Neuronal stem cell (in vitro differentiated cells): Measurements from ENCODE around the gene MROH7.
"Not testable (repeated sequence)": the region's sequence is repeated elsewhere in the genome, so short reads cannot be mapped to it uniquely, and the experiment has no call there.

ENCODE experiments used
- DNase-seq: peaks from one replicate; pipeline ENCODE4 v3.0.0-alpha.2; 2013; ENCODE audit warnings: low spot score
- H2AFZ ChIP-seq: one replicate; pipeline ENCODE4 v1.6.1; 2013; ENCODE audit warnings: mild to moderate bottlenecking, low read length, inconsistent platforms
- H2AK5ac ChIP-seq: 2 replicates; pipeline ENCODE4 v1.6.1; 2013; ENCODE audit warnings: low read depth, mild to moderate bottlenecking, inconsistent platforms, low read length, moderate library complexity, mixed read lengths
- H2BK120ac ChIP-seq: 2 replicates; pipeline ENCODE4 v1.6.1; 2013; ENCODE audit warnings: low read depth, mild to moderate bottlenecking, inconsistent platforms, low read length, moderate library complexity, mixed read lengths
- H2BK12ac ChIP-seq: one replicate; pipeline ENCODE4 v1.6.1; 2013; ENCODE audit warnings: low read length, inconsistent platforms
- H2BK15ac ChIP-seq: 2 replicates; pipeline ENCODE4 v1.6.1; 2013; ENCODE audit warnings: mild to moderate bottlenecking, low read length, inconsistent platforms, mixed read lengths
- H2BK5ac ChIP-seq: one replicate; pipeline ENCODE4 v1.6.1; 2013; ENCODE audit warnings: inconsistent platforms, mild to moderate bottlenecking, low read length, moderate library complexity
- H3K14ac ChIP-seq: one replicate; pipeline ENCODE4 v1.6.1; 2013; ENCODE audit warnings: low read length, inconsistent platforms
- H3K18ac ChIP-seq: 2 replicates; pipeline ENCODE4 v1.6.1; 2013; ENCODE audit warnings: low read length, inconsistent platforms
- H3K23ac ChIP-seq: 2 replicates; pipeline ENCODE4 v1.6.1; 2013; ENCODE audit warnings: low read depth, mild to moderate bottlenecking, mixed read lengths, low read length, inconsistent platforms; ENCODE audit not compliant: poor library complexity
- H3K27ac ChIP-seq: replicated peaks from 3 replicates; pipeline ENCODE4 v1.5.1; 2013; ENCODE audit warnings: low read length, inconsistent platforms
- H3K27me3 ChIP-seq, 3 experiments: 2 replicates each; pipeline ENCODE4 v1.6.1; 2013; ENCODE audit warnings: low read length in 3 of 3, mild to moderate bottlenecking in 2 of 3, inconsistent platforms in 1 of 3, low read depth in 1 of 3, mixed read lengths in 1 of 3, moderate library complexity in 1 of 3; ENCODE audit not compliant: control insufficient read depth in 3 of 3, insufficient read depth in 3 of 3
- H3K36me3 ChIP-seq, 2 donors: replicated peaks in 1 of 2; 2 replicates each; pipeline ENCODE4 v1.6.1; 2013; ENCODE audit warnings: low read length in 2 of 2; ENCODE audit not compliant: control insufficient read depth in 2 of 2, insufficient read depth in 2 of 2
- H3K4ac ChIP-seq: 2 replicates; pipeline ENCODE4 v1.6.1; 2013; ENCODE audit warnings: inconsistent platforms, mild to moderate bottlenecking, low read length, moderate library complexity
- H3K4me1 ChIP-seq, 2 donors: 1 replicate in 1 of 2; 2 replicates in 1 of 2; pipeline ENCODE4 v1.6.1; 2013; ENCODE audit warnings: low read length in 2 of 2, low read depth in 1 of 2; ENCODE audit not compliant: control insufficient read depth in 2 of 2, insufficient read depth in 1 of 2
- H3K4me2 ChIP-seq: one replicate; pipeline ENCODE4 v1.6.1; 2013; ENCODE audit warnings: mild to moderate bottlenecking, low read length, inconsistent platforms; ENCODE audit not compliant: insufficient read depth, poor library complexity, severe bottlenecking
- H3K4me3 ChIP-seq, 2 donors: 2 replicates each; pipeline ENCODE4 v1.5.1; 2013; ENCODE audit warnings: low read length in 2 of 2, mild to moderate bottlenecking in 2 of 2, inconsistent platforms in 1 of 2, moderate library complexity in 1 of 2
- H3K79me1 ChIP-seq: one replicate; pipeline ENCODE4 v1.6.1; 2013; ENCODE audit warnings: low read depth, mild to moderate bottlenecking, inconsistent platforms, low read length, moderate library complexity
- H3K9ac ChIP-seq: one replicate; pipeline ENCODE4 v1.6.1; 2013; ENCODE audit warnings: mild to moderate bottlenecking, low read depth, low read length, inconsistent platforms; ENCODE audit not compliant: poor library complexity
- H3K9me3 ChIP-seq, 2 donors: replicated peaks in 1 of 2; 2 replicates each; pipeline versions ENCODE3 to v1.6.1; 2013; ENCODE audit warnings: low read length in 2 of 2, mild to moderate bottlenecking in 2 of 2, inconsistent platforms in 1 of 2, low read depth in 1 of 2, mixed read lengths in 1 of 2, moderate library complexity in 1 of 2; ENCODE audit not compliant: control insufficient read depth in 2 of 2, insufficient read depth in 1 of 2
- H4K8ac ChIP-seq: one replicate; pipeline ENCODE4 v1.6.1; 2013; ENCODE audit warnings: low read depth, mild to moderate bottlenecking, inconsistent platforms, low read length, moderate library complexity
- H4K91ac ChIP-seq: one replicate; pipeline ENCODE4 v1.6.1; 2013; ENCODE audit warnings: low read length, low read depth, mild to moderate bottlenecking, inconsistent platforms; ENCODE audit not compliant: poor library complexity
- WGBS, 2 donors: extraction: QIAGEN DNeasy Blood & Tissue Kit; methylation state at CpG; one replicate each; pipeline ENCODE4 v1.1.7; 2013; ENCODE audit warnings: missing lambda C conversion rate in 2 of 2, mixed read lengths in 1 of 2; ENCODE audit not compliant: insufficient read length in 2 of 2, insufficient replicate concordance in 1 of 2; ENCODE audit errors: extremely low coverage in 2 of 2; 5-methylcytosine and 5-hydroxymethylcytosine counted together

The MROH7 gene

DNA sequence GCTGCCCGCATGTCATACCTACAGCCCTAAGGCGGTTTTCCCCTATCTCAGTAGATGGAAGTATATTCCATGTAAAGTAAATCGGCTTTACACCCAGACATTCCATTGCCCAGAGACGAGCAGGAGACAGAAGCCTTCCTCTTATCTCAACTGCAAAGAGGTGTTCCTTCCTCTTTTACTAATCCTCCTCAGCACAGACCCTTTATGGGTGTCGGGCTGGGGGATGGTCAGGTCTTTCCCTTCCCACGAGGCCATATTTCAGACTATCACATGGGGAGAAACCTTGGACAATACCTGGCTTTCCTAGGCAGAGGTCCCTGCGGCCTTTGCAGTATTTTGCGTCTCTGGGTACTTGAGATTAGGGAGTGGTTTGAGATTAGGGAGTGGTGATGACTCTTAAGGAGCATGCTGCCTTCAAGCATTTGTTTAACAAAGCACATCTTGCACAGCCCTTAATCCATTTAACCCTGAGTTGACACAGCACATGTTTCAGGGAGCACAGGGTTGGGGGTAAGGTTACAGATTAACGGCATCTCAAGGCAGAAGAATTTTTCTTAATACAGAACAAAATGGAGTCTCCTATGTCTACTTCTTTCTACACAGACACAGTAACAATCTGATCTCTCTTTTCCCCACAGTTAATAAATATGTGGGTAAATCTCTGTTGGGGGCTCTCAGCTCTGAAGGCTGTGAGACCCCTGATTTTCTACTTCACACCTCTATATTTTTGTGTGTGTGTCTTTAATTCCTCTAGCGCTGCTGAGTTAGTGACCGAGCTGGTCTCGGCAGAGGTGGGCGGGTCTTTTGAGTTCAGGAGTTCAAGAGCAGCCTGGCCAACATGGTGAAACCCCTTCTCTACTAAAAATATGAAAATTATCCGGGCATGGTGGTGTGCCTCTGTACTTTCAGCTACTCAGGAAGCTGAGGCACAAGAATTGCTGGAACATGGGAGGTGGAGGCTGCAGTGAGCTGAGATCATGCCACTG lies 4.8 kb upstream of the MROH7 start:
- not testable (repeated sequence) for H3K4me2 ChIP-seq, H2BK15ac ChIP-seq, H2BK12ac ChIP-seq, H3K4me3 ChIP-seq, H3K79me1 ChIP-seq, H3K9ac ChIP-seq, H4K91ac ChIP-seq, H3K4me1 ChIP-seq, H2BK120ac ChIP-seq, H3K18ac ChIP-seq, H3K9me3 ChIP-seq, H3K27ac ChIP-seq, H3K23ac ChIP-seq, DNase-seq, H4K8ac ChIP-seq, H2BK5ac ChIP-seq, H3K4ac ChIP-seq, H2AFZ ChIP-seq, H3K14ac ChIP-seq, H3K36me3 ChIP-seq, H2AK5ac ChIP-seq
- peaks cover 0 to 12% (median 0%) of the 10 kb centered on the region in 3 experiments for H3K27me3 ChIP-seq
- no CpG with 5 or more reads among the region's 14 CpGs for WGBS, 2 donors

DNA sequence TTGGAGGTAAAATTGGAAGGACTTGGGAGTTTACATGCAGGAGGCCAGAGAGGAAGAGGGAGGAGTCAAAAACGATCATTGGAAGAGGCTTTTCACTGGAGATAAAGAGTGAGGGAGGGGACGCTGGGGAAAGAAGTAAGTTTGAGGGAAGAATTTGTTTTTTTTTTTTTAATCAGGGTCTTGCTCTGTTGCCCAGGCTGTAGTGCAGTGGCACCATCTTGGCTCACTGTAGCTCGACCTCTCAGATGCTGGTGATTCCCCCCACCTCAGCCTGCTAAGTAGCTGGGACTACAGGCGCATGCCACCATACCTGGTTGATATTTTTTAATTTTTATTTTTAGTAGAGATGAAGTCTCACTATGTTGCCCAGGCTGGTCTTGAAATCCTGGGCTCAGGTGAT lies 1.2 kb upstream of the MROH7 start:
- Histone ChIP-seq H3K4me3 (no peak overlapping the region), H3K27me3 (peaks cover 0 to 8% (median 0%) of the 10 kb centered on the region in 3 experiments), H3K23ac (no peak overlapping the region), H2BK120ac (no peak overlapping the region), H3K18ac (no peak overlapping the region), H4K91ac (peak overlapping the region; percentile 72), H3K4me2 (no peak overlapping the region), H4K8ac (no peak overlapping the region), H3K14ac (no peak overlapping the region), H3K4me1 (no peaks in the 10 kb centered on the region), H2AK5ac (no peak overlapping the region), H2BK5ac (no peak overlapping the region), H2BK15ac (no peak overlapping the region), H3K27ac (no peak overlapping the region), H3K4ac (no peak overlapping the region), H3K79me1 (no peaks in the 10 kb centered on the region), H3K36me3 (no peaks in the 10 kb centered on the region), H2BK12ac (no peak overlapping the region), H2AFZ (no peak overlapping the region), H3K9ac (no peak overlapping the region), H3K9me3 (peaks cover 2 to 3% of the 10 kb centered on the region in 2 donors)
- WGBS, 2 donors: no CpG with 5 or more reads among the region's 4 CpGs
- no peak for DNase-seq

DNA sequence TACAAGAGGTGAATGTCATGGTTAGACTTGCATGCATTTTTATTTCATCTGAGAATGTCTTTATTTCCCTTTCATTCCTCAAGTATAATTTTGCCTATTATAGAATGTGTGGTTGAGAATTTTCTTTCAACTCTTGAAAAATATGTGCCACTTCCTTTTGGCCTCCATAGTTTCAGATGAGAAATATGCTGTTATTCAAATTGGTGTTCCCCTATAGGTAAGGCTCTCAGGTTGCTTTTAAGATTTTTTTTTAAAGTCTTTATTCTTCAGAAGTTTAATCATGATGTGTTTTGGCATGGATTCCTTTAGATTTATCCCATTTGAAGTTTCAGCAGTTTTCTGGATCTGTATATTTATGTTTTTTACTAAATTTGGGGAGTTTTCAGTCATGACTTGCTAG lies 2.1 kb downstream of the MROH7 start:
- Histone ChIP-seq H3K9ac (no peak overlapping the region), H3K4me3 (no peak overlapping the region)

DNA sequence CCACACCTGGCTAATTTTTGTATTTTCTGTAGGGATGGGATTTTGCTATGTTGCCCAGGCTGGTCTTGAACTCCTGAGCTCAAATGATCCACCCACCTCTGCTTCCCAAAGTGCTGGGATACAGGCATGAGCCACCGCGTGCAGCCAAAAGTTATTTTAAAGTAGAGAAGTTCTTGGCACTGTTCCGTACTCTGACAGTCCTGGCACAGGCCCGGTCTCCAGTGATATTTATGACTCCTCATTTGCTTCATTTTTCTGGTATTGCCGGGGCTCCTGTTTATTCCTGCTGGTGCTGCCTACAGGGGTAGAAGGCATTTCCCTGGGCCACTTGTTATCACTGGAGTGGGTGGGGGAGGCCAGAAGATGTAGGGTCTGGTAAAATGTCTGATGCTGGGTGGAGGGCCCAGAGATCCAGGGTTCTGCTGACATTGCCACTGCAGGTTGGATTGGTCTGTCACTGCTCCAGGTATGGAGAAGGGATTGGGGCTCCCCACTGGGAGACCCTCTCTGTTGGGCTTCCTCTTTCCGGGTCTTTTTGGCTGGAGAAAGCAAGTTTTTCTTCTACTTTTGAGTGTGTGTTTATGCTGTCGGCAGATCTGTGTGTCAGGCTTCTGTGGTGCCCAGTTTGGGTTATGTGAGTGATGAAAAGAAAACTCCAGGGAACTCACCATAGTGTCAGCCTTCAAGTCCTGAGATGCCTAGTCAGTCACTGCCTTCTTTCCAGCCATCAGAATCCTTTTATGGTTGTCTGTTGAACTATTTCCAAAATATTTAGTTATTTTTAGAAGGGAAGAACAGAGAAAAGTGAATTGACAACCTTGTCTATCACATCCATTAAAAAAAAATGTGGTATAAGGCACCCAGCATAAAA lies 4.5 kb downstream of the MROH7 start:
- DNase-seq: no peak
- no peak overlapping the region for H3K14ac ChIP-seq
- no peak overlapping the region for H3K23ac ChIP-seq
- no peaks in the 10 kb centered on the region for H3K36me3 ChIP-seq
- no peak overlapping the region for H2BK12ac ChIP-seq
- peaks cover 2 to 3% of the 10 kb centered on the region in 2 donors for H3K9me3 ChIP-seq
- H3K27me3 ChIP-seq: peaks cover 0 to 15% (median 0%) of the 10 kb centered on the region in 3 experiments
- peaks cover 0 to 4% of the 10 kb centered on the region in 2 donors for H3K4me1 ChIP-seq
- H3K79me1 ChIP-seq: no peaks in the 10 kb centered on the region
- H4K91ac ChIP-seq: no peak overlapping the region
- no peak overlapping the region for H2BK120ac ChIP-seq
- H3K4ac ChIP-seq: no peak overlapping the region
- H2BK5ac ChIP-seq: no peak overlapping the region
- no peak overlapping the region for H3K9ac ChIP-seq
- H3K27ac ChIP-seq: no peak overlapping the region
- H2AFZ ChIP-seq: no peak overlapping the region
- H4K8ac ChIP-seq: no peak overlapping the region
- no peak overlapping the region for H3K4me3 ChIP-seq
- WGBS, 2 donors: no CpG with 5 or more reads among the region's 7 CpGs
- H2BK15ac ChIP-seq: no peak overlapping the region
- H3K18ac ChIP-seq: no peak overlapping the region
- H3K4me2 ChIP-seq: no peak overlapping the region
- H2AK5ac ChIP-seq: no peak overlapping the region

More for the DNA sequence above, 2.1 kb downstream of the MROH7 start:
- no peak overlapping the region for H2BK120ac ChIP-seq
- no peak overlapping the region for H2BK5ac ChIP-seq
- no peaks in the 10 kb centered on the region for H3K4me1 ChIP-seq
- H3K18ac ChIP-seq: no peak overlapping the region
- H4K91ac ChIP-seq: no peak overlapping the region
- H3K9me3 ChIP-seq: peaks cover 2 to 3% of the 10 kb centered on the region in 2 donors
- H4K8ac ChIP-seq: no peak overlapping the region
- H3K4ac ChIP-seq: no peak overlapping the region
- H2BK12ac ChIP-seq: no peak overlapping the region
- H3K79me1 ChIP-seq: no peaks in the 10 kb centered on the region
- no peak overlapping the region for H3K23ac ChIP-seq
- H2BK15ac ChIP-seq: no peak overlapping the region
- no peak overlapping the region for H3K14ac ChIP-seq
- H3K4me2 ChIP-seq: no peak overlapping the region
- no peak overlapping the region for H2AK5ac ChIP-seq
- H3K36me3 ChIP-seq: no peaks in the 10 kb centered on the region
- H3K27ac ChIP-seq: no peak overlapping the region
- H2AFZ ChIP-seq: no peak overlapping the region
- H3K27me3 ChIP-seq: peaks cover 0 to 8% (median 0%) of the 10 kb centered on the region in 3 experiments
- no peak for DNase-seq
